Measurements from ENCODE around the gene RAB40AL. TPM values are rescaled to one million over a fixed set of nuclear protein-coding genes. Genes with fewer than 3 reads are reported as not detected.
A peak's percentile ranks its signal among the peaks of the same experiment; 100 is the strongest.
"Not testable (repeated sequence)": the region's sequence is repeated elsewhere in the genome, so short reads cannot be mapped to it uniquely, and the experiment has no call there.

Gene RAB40AL, protein sequence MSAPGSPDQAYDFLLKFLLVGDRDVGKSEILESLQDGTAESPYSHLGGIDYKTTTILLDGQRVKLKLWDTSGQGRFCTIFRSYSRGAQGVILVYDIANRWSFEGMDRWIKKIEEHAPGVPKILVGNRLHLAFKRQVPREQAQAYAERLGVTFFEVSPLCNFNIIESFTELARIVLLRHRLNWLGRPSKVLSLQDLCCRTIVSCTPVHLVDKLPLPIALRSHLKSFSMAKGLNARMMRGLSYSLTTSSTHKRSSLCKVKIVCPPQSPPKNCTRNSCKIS
- total RNA-seq (under 1 TPM in 3 of 9 donors, not detected in 6; 0.23 to 0.63 (median 0.59) TPM), polyA plus RNA-seq (under 1 TPM; 0.10 to 0.19 TPM)
- long read RNA-seq, donor 1 = 0 reads
- long read RNA-seq, donor 2 = 0 reads
- long read RNA-seq, donor 3 = 0 reads

DNA sequence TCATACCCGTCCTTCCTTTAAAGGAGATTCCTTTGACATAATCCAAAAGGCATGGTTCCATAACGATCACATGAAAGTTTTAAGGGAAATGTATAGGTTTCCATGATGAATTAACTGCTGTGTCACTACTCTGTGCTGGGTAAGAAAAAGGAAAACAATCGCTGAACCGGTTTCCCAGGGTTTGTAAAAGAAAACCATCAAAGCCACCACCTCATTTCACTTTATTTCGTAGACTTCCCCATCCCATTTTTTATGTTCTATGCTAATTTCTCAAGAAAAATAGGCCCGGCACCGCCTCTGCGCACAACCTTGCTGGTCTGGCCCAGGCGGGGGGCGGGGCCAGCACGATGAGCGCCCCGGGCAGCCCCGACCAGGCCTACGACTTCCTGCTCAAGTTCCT, at the start of gene RAB40AL:
Gene RAB40AL, plus strand, starts transcription at position 301 of the 400 bp plus-strand sequence. Its CDS starts 47 bp downstream, at position 348.
- DNase-seq; H3K4me3 ChIP-seq; H3K27ac ChIP-seq; H3K4me1 ChIP-seq; H3K27me3 ChIP-seq; intact Hi-C loops (cut with DNase I); ATAC-seq; H3K9me3 ChIP-seq; H3K36me3 ChIP-seq: not testable (repeated sequence)
- WGBS, 4 donors = 85 to 96% (median 91%) methylated on average over 12 to 15 of the region's 15 CpGs

DNA sequence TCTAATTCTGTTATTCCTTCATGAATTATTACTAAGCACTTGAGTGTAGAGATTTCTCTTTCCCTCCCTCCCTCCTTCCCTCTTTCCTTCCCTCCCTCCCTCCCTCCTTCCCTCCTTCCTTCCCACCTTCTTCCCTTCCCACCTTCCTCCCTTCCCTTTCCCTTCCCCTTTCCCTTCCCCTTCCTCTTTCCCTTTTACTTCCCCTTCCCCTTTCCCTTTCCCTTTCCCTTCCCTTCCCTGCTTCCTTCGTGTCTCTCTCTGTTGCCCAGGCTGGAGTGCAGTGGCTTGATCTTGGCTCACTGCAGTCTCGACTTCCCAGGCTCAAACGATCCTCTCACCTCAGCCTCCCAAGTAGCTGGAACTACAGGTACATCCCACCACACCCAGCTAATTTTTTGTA, 49.4 kb upstream of the RAB40AL start:
- WGBS, 4 donors = 55 to 93% (median 74%) methylated on average over 3 of the region's 3 CpGs
- intact Hi-C loops (cut with DNase I) = no loop called here
- ATAC-seq = no peak
- no peak for TF ChIP-seq POLR2A (IDR thresholded peaks at IDR 0.05)
- TF ChIP-seq, protein P1, sequence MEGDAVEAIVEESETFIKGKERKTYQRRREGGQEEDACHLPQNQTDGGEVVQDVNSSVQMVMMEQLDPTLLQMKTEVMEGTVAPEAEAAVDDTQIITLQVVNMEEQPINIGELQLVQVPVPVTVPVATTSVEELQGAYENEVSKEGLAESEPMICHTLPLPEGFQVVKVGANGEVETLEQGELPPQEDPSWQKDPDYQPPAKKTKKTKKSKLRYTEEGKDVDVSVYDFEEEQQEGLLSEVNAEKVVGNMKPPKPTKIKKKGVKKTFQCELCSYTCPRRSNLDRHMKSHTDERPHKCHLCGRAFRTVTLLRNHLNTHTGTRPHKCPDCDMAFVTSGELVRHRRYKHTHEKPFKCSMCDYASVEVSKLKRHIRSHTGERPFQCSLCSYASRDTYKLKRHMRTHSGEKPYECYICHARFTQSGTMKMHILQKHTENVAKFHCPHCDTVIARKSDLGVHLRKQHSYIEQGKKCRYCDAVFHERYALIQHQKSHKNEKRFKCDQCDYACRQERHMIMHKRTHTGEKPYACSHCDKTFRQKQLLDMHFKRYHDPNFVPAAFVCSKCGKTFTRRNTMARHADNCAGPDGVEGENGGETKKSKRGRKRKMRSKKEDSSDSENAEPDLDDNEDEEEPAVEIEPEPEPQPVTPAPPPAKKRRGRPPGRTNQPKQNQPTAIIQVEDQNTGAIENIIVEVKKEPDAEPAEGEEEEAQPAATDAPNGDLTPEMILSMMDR (IDR thresholded peaks at IDR 0.05) = no peak
- Histone ChIP-seq H3K9me3 (no peaks in the 10 kb centered on the region), H3K36me3 (peaks cover 0 to 5% (median 0%) of the 10 kb centered on the region in 9 donors), H3K27me3 (no peaks in the 10 kb centered on the region), H3K4me1 (no peaks in the 10 kb centered on the region), H3K4me3 (no peak overlapping the region), H3K27ac (no peak overlapping the region)
- no peak for DNase-seq

DNA sequence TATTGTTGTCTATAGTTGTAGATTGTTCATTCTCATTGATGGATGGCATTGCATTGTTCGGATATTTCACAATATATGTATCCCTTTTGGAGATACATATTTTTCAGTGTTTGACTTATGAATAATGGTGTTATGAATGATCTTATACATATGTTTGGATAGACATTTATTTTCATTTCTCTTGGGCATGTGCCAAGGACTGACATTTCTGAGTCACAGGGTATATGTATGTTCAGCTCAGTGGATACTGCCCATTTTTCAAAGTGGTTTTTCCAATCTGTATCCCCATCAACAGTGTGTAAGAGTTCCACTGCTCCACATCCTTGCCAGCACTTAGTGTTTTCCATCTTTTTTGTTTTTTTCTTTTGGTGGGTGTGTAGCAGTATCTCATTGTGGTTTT, 45.0 kb upstream of the RAB40AL start:
- Histone ChIP-seq H3K9me3 (no peaks in the 10 kb centered on the region), H3K4me1 (no peaks in the 10 kb centered on the region), H3K27ac (no peak overlapping the region), H3K36me3 (peaks cover 0 to 3% (median 0%) of the 10 kb centered on the region in 9 donors), H3K4me3 (no peak overlapping the region), H3K27me3 (no peaks in the 10 kb centered on the region)
- intact Hi-C loops (cut with DNase I) = no loop called here
- WGBS, 4 donors = 72 to 100% (median 87%) methylated on average over 1 of the region's 1 CpG
- ATAC-seq (no peak), DNase-seq (no peak)
- no peak for TF ChIP-seq POLR2A (IDR thresholded peaks at IDR 0.05)
- TF ChIP-seq, protein P1 (IDR thresholded peaks at IDR 0.05) = no peak

DNA sequence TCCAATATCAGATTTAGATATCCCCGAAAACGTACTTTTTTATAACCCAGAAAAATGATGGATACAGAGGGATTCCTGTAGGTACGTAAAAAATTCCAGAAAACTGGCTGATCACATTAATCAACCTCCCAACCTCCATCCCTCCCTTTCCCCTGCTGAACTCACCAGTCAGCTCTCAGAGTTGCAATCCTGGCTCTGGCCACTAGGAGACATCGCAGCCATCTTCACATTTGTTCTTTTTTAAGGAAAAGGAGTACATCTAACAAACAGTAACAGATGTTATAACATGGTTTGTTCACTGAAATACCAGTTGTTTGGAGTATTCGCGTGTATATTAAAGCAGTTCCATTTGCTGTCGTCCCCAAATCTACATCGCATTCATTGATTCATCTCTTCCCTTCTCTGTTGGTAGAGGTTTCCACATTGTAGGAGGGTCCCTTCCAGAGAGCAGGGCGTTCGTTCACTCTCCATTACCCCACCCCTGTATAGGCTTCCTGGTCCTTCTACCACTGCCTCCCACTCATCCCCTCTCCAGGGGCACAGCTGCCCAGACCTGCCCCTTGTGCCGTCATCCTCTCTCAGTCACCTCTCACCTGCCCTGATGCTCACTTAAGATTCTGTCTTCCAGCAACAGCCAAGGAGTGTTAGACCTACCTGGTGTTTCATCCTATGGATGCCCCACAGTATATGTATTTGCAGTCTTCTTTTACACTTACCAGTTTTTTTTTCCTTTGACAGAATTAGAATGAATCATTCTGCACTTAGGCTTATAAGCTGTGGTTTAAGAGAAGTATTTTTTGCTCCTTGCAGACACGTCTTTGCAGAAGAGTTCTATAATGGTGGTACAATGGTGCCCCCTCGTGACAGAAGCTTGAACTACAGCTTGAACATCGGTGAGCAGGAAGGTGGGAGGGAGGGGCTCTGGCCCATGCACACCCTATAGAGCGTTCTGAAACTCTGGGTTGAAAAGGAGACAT, 36.8 kb upstream of the RAB40AL start:
- Histone ChIP-seq H3K27ac (no peak overlapping the region), H3K9me3 (no peaks in the 10 kb centered on the region), H3K4me1 (peaks cover 0 to 5% (median 0%) of the 10 kb centered on the region in 12 donors), H3K4me3 (no peak overlapping the region), H3K36me3 (peaks cover 0 to 6% (median 0%) of the 10 kb centered on the region in 9 donors), H3K27me3 (no peaks in the 10 kb centered on the region)
- DNase-seq (peak in 4 of 5 donors; percentile 10 to 53 (median 34)), ATAC-seq (peak in 3 of 4 donors; percentile 37 to 64 (median 63))
- WGBS, 4 donors = 36 to 41% (median 38%) methylated on average over 15 of the region's 15 CpGs
- TF ChIP-seq POLR2A (IDR thresholded peaks at IDR 0.05) = no peak
- TF ChIP-seq, protein P1 (IDR thresholded peaks at IDR 0.05) = peak; percentile 48 to 74 (median 58)
- intact Hi-C loops (cut with DNase I) = loop anchor here in 1 of 10 donors (5.0 kb wide), 1 partner anchor 833 kb away; no protein-coding TSS in a partner anchor

Measured in heart left ventricle (tissue), 16 donors.